C4-2B (cell line): ENCODE measurements around the gene DDTL.
"Not testable (repeated sequence)": the region's sequence is repeated elsewhere in the genome, so short reads cannot be mapped to it uniquely, and the experiment has no call there.

Experiments
- ZFX ChIP-seq: fragments of 450-650 bp; IDR thresholded peaks from 2 replicates; pipeline ENCODE4 v1.6.1; 2017
- TF ChIP-seq, protein P1 (sequence below): fragments of 450-650 bp; conservative IDR thresholded peaks from 2 replicates; pipeline ENCODE4 v1.5.1; 2017; ENCODE audit warnings: mild to moderate bottlenecking

DNA sequence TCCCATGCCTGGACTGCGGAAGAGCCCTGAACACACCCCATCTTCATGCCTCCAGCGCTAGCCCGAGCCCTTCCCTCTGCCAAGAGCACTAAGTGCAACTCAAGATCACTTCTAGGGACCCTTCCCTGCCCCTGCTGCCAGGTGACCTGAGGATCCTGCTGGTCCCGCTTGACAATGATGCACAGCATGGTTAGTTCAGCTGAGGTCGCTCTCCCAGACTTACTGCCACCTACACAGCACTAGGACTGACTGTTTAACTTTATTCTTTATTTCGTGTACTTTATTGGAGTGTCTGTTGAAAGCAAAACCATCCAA lies 11.7 kb upstream of the DDTL start:
- TF ChIP-seq, protein P1, sequence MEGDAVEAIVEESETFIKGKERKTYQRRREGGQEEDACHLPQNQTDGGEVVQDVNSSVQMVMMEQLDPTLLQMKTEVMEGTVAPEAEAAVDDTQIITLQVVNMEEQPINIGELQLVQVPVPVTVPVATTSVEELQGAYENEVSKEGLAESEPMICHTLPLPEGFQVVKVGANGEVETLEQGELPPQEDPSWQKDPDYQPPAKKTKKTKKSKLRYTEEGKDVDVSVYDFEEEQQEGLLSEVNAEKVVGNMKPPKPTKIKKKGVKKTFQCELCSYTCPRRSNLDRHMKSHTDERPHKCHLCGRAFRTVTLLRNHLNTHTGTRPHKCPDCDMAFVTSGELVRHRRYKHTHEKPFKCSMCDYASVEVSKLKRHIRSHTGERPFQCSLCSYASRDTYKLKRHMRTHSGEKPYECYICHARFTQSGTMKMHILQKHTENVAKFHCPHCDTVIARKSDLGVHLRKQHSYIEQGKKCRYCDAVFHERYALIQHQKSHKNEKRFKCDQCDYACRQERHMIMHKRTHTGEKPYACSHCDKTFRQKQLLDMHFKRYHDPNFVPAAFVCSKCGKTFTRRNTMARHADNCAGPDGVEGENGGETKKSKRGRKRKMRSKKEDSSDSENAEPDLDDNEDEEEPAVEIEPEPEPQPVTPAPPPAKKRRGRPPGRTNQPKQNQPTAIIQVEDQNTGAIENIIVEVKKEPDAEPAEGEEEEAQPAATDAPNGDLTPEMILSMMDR = not testable (repeated sequence)
- not testable (repeated sequence) for TF ChIP-seq ZFX
